AG04450 (cell line): ENCODE results near the gene SYT2. TPM values are rescaled to one million over a fixed set of nuclear protein-coding genes. Genes with fewer than 3 reads are reported as not detected.
"Not testable (repeated sequence)": the region's sequence is repeated elsewhere in the genome, so short reads cannot be mapped to it uniquely, and the experiment has no call there.

Source experiments
- CTCF ChIA-PET: fragments of 300-600, 350-600 bp; formaldehyde crosslinking; extraction: SDS; loops from one replicate; lab custom pipeline; 2022; ENCODE audit warnings: antibody characterized with exemption, inconsistent platforms; lab: Charles Lee
- POLR2A ChIA-PET: fragments of 350-600 bp; formaldehyde crosslinking; extraction: SDS; loops from one replicate; lab custom pipeline; 2021; ENCODE audit warnings: antibody characterized with exemption, inconsistent platforms; lab: Yijun Ruan, JAX
- DNase-seq: peaks from one replicate; pipeline ENCODE4 v3.0.0-alpha.2; 2011; ENCODE audit warnings: low read depth, low spot score
- H3K27ac ChIP-seq: one replicate; pipeline ENCODE4 v1.5.1; 2012; ENCODE audit warnings: low read depth, low read length, control low read depth
- H3K27me3 ChIP-seq: one replicate; pipeline ENCODE4 v1.6.0; 2012; ENCODE audit warnings: low read length; ENCODE audit not compliant: control insufficient read depth, insufficient read depth
- H3K4me3 ChIP-seq: 2 replicates; pipeline ENCODE4 v1.5.1; 2011; ENCODE audit warnings: mild to moderate bottlenecking, low read depth, low read length, control low read depth
- H3K9me3 ChIP-seq: 2 replicates; pipeline ENCODE4 v1.5.1; 2012; ENCODE audit warnings: low read length; ENCODE audit not compliant: control insufficient read depth, insufficient read depth
- CTCF ChIP-seq: IDR thresholded peaks from 2 replicates; pipeline ENCODE4 v1.5.1; 2011; ENCODE audit warnings: low read depth, low read length, control low read depth, inconsistent platforms
- polyA plus RNA-seq: library from polyadenylated mRNA; depleted of rRNA; stranded (reverse); fragments of >200 nt; gene quantifications from 2 replicates; pipeline ENCODE4 v1.2.3, GENCODE V29; 2011

SYT2 gene
- polyA plus RNA-seq, 1 experiment: 0.01 TPM

- TF ChIP-seq CTCF: no peak
- ChIA-PET CTCF (no interaction called here), POLR2A (no interaction called here)
- DNase-seq: no peak
- H3K4me3 ChIP-seq: no peak overlapping the region
- H3K9me3 ChIP-seq: peaks cover 4% of the 10 kb centered on the region
- H3K27ac ChIP-seq: no peak overlapping the region
- H3K27me3 ChIP-seq: no peaks in the 10 kb centered on the region
Measured at GRCh38 chr1:202622388-202622787, 87.9 kb downstream of the SYT2 start.

GRCh38 chr1:202621446-202621845 lies 88.8 kb downstream of the SYT2 start:
- H3K27me3 ChIP-seq: no peaks in the 10 kb centered on the region
- ChIA-PET POLR2A (no interaction called here), CTCF (interaction anchor here (1.0 kb wide), 1 partner anchor 49 kb away, joined by 3 read pairs; no protein-coding TSS in a partner anchor)
- no peak overlapping the region for H3K4me3 ChIP-seq
- H3K27ac ChIP-seq: no peak overlapping the region
- DNase-seq: no peak
- TF ChIP-seq CTCF: no peak
- peaks cover 4% of the 10 kb centered on the region for H3K9me3 ChIP-seq

- DNase-seq, POLR2A ChIA-PET, H3K27me3 ChIP-seq, H3K4me3 ChIP-seq, CTCF ChIA-PET, H3K27ac ChIP-seq, H3K9me3 ChIP-seq: not testable (repeated sequence)
Measured at GRCh38 chr1:202620036-202620435, 90.2 kb downstream of the SYT2 start.

GRCh38 chr1:202619505-202619904 lies 90.7 kb downstream of the SYT2 start:
- CTCF ChIA-PET: no interaction called here
- POLR2A ChIA-PET: no interaction called here
- no peak for TF ChIP-seq CTCF
- Histone ChIP-seq H3K27ac (no peak overlapping the region), H3K9me3 (no peaks in the 10 kb centered on the region), H3K27me3 (no peaks in the 10 kb centered on the region), H3K4me3 (no peak overlapping the region)
- no peak for DNase-seq

GRCh38 chr1:202619012-202619411 lies 91.2 kb downstream of the SYT2 start:
- CTCF ChIA-PET, DNase-seq, H3K27ac ChIP-seq, H3K27me3 ChIP-seq, H3K4me3 ChIP-seq, POLR2A ChIA-PET, H3K9me3 ChIP-seq: not testable (repeated sequence)

- H3K27ac ChIP-seq: no peak overlapping the region
- no peaks in the 10 kb centered on the region for H3K9me3 ChIP-seq
- DNase-seq: no peak
- H3K4me3 ChIP-seq: no peak overlapping the region
- ChIA-PET POLR2A (no interaction called here), CTCF (no interaction called here)
- TF ChIP-seq CTCF: no peak
- no peaks in the 10 kb centered on the region for H3K27me3 ChIP-seq
Measured at GRCh38 chr1:202616355-202616915, 93.8 kb downstream of the SYT2 start.
